ENCODE data around the gene KCTD16.

Gene KCTD16

GRCh38 chr5:144295284-144295683, 124.6 kb downstream of the KCTD16 start:
- DNase-seq: no peak

DNA sequence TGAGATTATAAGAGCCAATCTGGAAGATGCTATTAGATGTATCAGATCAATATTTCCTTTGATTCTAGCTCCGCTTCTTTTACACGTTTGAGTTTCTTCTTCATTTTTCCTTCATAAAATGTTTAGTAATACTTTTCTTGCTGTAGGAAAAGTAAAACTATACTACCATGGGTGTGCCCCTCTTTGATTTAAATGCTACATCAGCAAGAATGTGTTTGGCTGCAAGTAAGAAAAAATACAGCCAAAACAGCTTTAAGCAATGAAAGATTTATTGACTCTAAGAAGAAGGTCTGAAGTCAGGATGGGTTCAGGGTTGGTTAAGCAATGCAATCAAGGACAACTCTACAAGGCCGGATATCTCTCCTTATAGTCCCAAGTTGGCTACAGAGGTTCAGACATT, 126.4 kb downstream of the KCTD16 start:
- DNase-seq: no peak

DNA sequence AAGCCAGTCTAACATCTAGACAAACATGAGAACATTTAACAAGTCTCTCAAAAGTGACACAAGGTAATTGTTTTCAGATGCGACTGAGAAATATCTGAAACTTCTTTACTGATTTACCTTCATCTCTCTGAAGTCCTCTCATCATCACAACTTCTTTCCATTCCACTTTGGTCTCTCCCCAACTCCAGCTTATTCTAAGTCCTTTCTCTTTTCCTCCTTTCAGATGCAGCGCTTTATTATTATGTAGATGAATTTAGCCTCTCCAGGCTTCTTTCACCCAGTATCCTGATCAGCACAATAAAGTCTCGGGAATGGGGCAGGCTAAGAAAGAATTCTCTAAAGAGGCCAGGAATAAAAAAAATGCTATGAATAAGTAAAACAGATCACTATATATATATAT, 128.0 kb downstream of the KCTD16 start:
- DNase-seq: no peak

GRCh38 chr5:144304688-144305087, 134.0 kb downstream of the KCTD16 start:
- no peak for DNase-seq

DNA sequence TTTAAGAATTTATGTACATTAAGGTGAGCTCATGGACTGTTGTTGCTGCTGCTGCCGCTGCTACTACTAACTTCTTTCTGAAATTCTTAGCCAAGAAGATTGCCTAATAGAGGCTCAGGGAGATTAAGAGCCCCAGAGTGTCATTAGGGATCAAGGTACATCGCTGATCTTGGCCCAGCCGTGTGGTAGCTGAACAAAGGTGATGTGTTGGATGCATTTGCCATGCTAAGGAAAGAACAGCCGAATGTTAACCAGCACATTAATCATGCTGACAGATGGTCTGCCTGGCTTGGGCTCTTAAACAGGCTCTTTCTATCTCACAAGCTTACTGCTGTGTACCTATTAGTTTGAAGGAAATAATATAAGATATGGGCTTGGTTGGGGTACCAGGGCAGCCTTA, 137.1 kb downstream of the KCTD16 start:
- no peak for DNase-seq

- no peak for DNase-seq
Measured at GRCh38 chr5:144308174-144308573, 137.5 kb downstream of the KCTD16 start.

- DNase-seq: no peak
Measured at GRCh38 chr5:144308906-144309670, 138.4 kb downstream of the KCTD16 start.

DNA sequence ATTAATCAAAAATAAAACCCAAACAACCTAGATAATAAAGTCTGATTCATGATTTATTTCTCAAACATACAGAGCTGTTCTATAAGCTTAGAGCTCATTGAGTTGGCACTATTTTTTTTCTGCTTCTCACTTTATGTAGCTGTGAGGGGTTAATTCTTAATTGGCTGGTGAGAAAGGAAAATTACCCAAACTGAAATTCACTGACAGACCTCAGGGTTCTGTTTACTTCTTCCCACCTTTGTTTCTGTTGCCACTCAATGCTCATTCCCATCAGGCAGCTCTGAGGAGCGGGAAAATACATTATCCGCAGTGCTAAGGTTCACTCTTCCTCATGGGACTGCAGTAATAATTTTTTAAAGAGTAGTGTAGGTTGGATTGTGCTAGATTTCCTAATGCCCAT, 139.9 kb downstream of the KCTD16 start:
- DNase-seq: no peak

GRCh38 chr5:144313147-144313726, 142.6 kb downstream of the KCTD16 start:
- no peak for DNase-seq

- no peak for DNase-seq
Measured at GRCh38 chr5:144315026-144315425, 144.4 kb downstream of the KCTD16 start.

- DNase-seq: no peak
Measured at GRCh38 chr5:144315994-144316634, 145.4 kb downstream of the KCTD16 start.

GRCh38 chr5:144318011-144318410, 147.3 kb downstream of the KCTD16 start:
- DNase-seq: no peak

DNA sequence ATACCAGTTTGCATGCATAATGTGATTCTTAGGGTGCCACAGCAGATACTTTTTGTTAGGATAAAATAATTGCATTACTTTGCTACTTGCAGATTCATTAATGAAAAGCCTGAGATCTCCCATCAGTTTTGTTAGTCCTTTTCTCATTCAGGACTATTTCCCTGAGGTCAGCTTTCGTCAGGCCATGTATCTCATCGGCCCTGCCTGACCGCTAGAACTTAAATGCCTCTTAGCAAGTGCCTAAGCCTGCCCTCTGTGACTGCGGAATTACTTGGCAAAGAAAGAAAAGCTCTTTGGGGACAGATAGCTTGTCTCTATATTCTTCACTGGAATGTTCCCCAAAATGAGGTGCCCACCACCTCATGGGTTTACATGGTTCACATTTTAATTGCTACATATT, 147.8 kb downstream of the KCTD16 start:
- no peak for DNase-seq

DNA sequence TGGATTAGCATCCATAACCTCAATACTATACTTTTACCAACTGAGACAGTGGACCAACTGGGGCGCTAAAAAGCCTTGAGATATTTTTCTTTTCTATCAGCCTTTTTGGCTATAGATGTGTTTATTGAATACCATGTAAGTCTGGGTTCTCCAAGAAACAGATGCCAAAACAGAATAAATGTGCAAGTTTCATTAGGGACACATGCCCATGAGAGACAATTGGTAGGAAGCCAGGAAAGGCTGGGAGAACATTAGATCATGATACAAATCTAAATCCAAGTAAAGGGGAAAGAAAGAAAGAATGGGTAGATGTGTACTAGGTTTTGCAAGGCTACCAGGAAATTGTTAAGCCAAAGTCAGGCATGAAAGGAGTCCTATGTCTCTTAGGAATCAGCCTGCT, 152.5 kb downstream of the KCTD16 start:
- no peak for DNase-seq

DNA sequence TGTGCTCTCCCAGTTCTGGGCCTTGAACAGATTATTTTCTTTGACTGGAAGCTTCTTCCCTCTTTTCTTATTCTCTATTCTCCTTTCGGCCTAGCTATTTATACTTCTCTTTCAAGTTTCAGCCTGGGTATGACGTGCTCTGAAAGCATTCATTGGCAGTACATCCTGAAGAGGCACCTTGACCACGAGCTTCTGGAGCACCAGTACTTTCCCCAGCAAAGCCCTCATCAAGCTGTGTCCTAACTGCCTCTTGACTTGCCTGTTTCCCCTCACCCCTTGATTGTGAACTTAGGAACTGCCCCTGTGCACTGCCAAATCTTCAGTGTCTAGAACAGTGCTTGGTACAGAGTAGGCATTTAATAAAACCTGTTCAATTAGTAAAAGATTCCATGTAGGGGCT, 154.9 kb downstream of the KCTD16 start:
- no peak for DNase-seq

DNA sequence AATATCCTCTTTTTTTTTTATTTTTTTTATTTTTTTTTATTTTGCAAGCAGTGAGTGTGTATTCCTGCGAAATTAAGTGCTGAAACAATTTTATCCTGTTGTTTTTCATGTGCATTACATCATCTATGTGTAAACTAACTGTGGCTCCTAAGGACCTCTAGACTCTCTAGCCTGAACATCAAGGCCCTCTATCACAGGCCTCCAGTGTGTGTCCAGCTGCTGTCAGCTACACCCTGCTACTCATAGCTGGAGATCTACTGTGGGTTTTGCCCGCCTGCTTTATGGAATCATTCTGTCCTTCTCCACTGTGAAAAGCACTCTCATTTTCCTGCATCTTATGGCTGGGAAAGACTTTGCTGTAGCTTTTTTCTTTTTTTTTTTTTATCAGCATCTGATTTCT, 157.8 kb downstream of the KCTD16 start:
- no peak for DNase-seq

DNA sequence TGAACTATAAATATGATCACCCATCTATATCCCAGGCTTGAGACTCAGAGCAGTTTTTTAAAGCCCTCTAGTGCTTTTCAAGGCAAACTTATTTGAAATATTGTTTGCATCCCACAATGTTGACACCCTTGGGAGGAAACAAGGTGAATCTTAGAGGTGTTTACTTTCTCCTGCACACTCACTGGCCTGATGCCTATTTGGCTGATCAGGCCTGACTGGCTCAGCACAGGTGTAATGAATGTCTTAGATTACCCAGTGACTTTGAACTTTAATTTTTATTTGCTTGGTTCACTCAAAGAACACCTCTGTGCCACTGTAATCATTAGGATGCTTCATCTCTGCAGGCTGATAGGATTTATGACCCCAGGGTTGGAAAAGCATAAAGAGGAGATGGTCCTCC, 158.3 kb downstream of the KCTD16 start:
- DNase-seq: peak in 1 of 2 experiments; percentile 1

DNA sequence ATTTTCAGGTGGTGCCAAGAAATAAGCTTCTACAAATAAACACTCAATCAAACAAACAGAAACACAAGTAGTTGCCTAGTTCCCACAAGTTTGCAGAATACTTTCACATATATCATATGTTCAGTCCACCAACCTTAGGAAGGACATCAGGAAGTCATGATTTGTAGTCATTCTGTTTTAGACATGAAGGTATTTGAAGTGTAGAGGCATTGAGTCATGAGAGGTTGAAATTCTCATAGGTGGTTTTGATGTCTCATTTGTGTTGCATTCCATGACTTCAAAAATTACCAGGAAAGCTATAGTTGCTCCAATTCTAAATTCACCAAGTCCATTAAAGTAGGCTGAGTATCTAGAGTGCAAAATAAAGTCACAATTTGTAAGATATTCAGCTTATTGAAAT, 159.0 kb downstream of the KCTD16 start:
- no peak for DNase-seq

DNA sequence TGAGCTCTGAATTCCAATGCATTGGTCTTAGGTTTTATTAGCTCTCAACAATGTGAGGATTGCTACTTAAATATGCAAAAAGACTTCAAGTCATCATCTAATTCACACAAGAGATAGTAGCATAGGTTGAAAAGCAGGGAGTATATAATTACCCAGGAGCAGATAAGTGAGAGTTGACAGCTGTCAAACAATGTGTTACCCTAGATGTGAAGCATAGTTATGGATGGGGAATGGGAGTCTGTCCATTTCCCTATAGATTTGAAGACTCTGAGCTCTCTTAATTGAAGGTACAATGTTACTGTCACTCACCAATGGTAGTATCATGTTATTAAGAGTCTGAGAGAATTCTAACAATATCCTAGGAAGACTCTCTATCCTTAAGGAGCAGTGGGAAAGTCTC, 160.7 kb downstream of the KCTD16 start:
- DNase-seq: no peak

DNA sequence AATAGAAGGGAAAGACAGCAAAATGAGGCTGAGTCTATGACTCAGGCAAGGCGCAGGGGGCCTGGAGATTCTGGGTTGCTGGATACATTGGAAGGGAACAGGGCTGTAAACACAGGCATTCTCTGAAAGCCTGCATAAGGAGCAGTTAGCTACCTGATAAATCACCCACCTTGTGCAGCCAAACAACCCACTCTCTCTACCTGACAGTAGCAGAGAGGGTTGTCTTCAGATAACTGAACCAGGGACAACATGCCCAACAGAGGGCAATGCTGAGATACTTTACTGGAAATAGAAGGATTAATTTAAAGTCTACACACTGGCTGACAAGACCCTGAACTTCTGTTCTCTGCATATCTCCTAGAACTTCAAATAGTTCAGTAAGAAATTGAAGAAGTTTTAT, 161.6 kb downstream of the KCTD16 start:
- DNase-seq: no peak

GRCh38 chr5:144333336-144333920, 162.8 kb downstream of the KCTD16 start:
- no peak for DNase-seq

- DNase-seq: peak; percentile 12 to 36
Measured at GRCh38 chr5:144335561-144335960, 164.9 kb downstream of the KCTD16 start.

DNA sequence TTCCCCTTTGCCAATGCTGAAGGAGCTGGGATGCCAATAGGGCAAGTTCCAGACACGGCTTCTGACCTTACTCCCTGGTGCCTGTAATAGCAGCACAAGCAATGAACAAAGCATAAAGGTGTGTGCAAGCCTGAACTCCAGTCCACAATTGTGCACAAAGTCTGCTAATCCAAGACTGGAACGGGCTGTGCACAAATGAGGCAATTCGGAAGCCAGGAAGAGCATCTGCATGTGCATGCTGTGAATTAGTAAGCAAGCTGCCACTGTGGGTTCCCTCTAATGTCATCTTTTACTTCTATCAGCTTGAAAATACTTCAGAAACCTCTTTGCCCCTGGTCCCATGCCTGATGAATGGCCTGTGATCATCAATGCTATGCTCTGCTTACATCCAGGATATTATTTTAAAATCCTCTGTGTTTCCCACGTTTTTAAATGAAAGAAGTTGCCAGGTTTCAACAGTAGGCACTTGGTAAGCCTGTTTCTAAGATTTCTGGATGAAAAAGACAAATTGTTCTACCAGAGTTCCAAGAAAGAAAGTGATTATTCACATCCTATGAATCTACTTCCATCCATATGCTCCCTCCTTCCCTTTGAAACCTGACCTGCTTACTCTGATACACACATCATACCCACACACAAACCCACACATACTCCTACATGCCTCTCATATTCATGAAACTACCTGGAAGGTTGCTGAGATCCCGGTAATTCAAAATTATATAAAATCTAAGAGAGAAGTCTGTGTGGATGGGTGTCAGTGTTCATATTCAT, 165.7 kb downstream of the KCTD16 start:
- no peak for DNase-seq
